ENCODE data around the gene SLC22A5. TPM values are rescaled to one million over a fixed set of nuclear protein-coding genes. Genes with fewer than 3 reads are reported as not detected.

SLC22A5 gene
- total and polyA plus RNA-seq, 2 donors (not counting 1 experiment from before 2014, with no cell fraction given), result 5.7 to 12.9 TPM

DNA sequence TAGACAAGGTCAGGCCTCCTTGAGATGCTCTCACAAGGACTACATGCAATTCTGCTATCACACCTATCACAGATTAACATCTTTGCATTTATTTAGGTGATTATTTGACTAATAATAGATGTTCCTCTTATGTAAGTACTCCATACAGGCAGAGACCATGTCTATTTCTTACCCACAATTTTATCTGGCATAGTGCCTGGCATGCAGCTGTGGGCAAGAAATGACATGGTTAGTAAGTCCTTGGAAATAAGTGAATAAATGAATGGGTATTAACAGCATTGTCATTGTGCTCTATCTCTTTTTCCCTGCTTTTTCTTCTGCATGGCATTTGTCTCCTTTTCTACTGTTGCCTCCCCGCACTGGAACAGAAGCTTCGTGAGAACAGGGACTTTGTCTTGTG lies 49.4 kb downstream of the SLC22A5 start:
- TF ChIP-seq EZH2 (IDR thresholded peaks at IDR 0.05; ENCODE audit: borderline replicate concordance, insufficient read depth, low read depth, low read length, poor library complexity, severe bottlenecking), result no peak
- TF ChIP-seq, protein P1, sequence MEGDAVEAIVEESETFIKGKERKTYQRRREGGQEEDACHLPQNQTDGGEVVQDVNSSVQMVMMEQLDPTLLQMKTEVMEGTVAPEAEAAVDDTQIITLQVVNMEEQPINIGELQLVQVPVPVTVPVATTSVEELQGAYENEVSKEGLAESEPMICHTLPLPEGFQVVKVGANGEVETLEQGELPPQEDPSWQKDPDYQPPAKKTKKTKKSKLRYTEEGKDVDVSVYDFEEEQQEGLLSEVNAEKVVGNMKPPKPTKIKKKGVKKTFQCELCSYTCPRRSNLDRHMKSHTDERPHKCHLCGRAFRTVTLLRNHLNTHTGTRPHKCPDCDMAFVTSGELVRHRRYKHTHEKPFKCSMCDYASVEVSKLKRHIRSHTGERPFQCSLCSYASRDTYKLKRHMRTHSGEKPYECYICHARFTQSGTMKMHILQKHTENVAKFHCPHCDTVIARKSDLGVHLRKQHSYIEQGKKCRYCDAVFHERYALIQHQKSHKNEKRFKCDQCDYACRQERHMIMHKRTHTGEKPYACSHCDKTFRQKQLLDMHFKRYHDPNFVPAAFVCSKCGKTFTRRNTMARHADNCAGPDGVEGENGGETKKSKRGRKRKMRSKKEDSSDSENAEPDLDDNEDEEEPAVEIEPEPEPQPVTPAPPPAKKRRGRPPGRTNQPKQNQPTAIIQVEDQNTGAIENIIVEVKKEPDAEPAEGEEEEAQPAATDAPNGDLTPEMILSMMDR (IDR thresholded peaks at IDR 0.05), result no peak
- Mint-ChIP-seq H3K4me3 (no peak overlapping the region), H3K27ac (peak overlapping the region; percentile 93), H3K27me3 (no peaks in the 10 kb centered on the region), H3K9me3 (ENCODE audit: insufficient read depth) (no peaks in the 10 kb centered on the region), H3K4me1 (peaks cover 94% of the 10 kb centered on the region)
- POLR2A ChIA-PET, result interaction anchor here (1.2 to 6.2 kb wide), 3 partner anchors 37 to 77 kb away, joined by 3 to 47 read pairs (median 11); partner anchors contain the start of gene IRF1
- Histone ChIP-seq H3K4me2 (replicated peaks; ENCODE audit: low read depth, low read length, poor library complexity, severe bottlenecking) (peak overlapping the region; percentile 76), H3K79me2 (ENCODE audit: control insufficient read depth, insufficient read depth, low read length) (peaks cover 94% of the 10 kb centered on the region), H4K20me1 (ENCODE audit: control insufficient read depth, insufficient read depth, low read length, poor library complexity, severe bottlenecking) (no peaks in the 10 kb centered on the region), H3K4me3 (ENCODE audit: control extremely low read depth in 1 of 5, extremely low read depth in 1 of 5, insufficient read depth in 1 of 5, low read depth in 2 of 5, low read length in 4 of 5) (no peak overlapping the region), H3K36me3 (replicated peaks in 1 of 2; ENCODE audit: control extremely low read depth in 1 of 2, control insufficient read depth in 1 of 2, extremely low read depth in 1 of 2, insufficient read depth in 2 of 2, low read length in 1 of 2) (peaks cover 1 to 24% of the 10 kb centered on the region in 2 experiments), H2AFZ (ENCODE audit: insufficient read depth, low read depth, low read length, poor library complexity, severe bottlenecking) (no peak overlapping the region), H3K9me3 (ENCODE audit: control extremely low read depth in 1 of 3, control insufficient read depth in 2 of 3, insufficient read depth in 1 of 3, low read length in 2 of 3) (no peaks in the 10 kb centered on the region), H3K27me3 (replicated peaks in 1 of 4; ENCODE audit: control extremely low read depth in 1 of 4, control insufficient read depth in 3 of 4, insufficient read depth in 4 of 4, low read length in 3 of 4) (no peaks in the 10 kb centered on the region), H3K27ac (ENCODE audit: low read length in 2 of 2) (peak overlapping the region; percentile 15 to 92), H3K4me1 (ENCODE audit: control insufficient read depth in 2 of 2, insufficient read depth in 2 of 2, low read length in 2 of 2) (peaks cover 90 to 91% of the 10 kb centered on the region in 2 donors), H3K9ac (ENCODE audit: low read length) (no peak overlapping the region)
- ATAC-seq (ENCODE audit: low read depth), result no peak
- DNase-seq, result no peak
- WGBS (ENCODE audit: insufficient coverage), result no CpG with 5 or more reads among the region's 2 CpGs
- intact Hi-C loops (cut with micrococcal nuclease), result loop anchor here (1.0 kb wide), 4 partner anchors 8 to 82 kb away; no protein-coding TSS in a partner anchor
- CTCF ChIA-PET, result interaction anchor here (0.8 to 6.2 kb wide), 10 partner anchors 8 to 82 kb away, joined by 3 to 68 read pairs (median 6); partner anchors contain the start of gene IRF1
